Transverse colon (tissue), 4 donors: Measurements from ENCODE around the gene STAB2. TPM values are rescaled to one million over a fixed set of nuclear protein-coding genes. Genes with fewer than 3 reads are reported as not detected.

Source experiments
- DNase-seq: peaks from one replicate; pipeline ENCODE4 v3.0.0-alpha.2; 2019
- H3K27ac ChIP-seq, 4 donors: fragments of 200-600 bp; sonication (generic); 2 replicates each; pipeline ENCODE4 v1.5.1; 2016 to 2018; ENCODE audit warnings: inconsistent platforms in 4 of 4
- H3K27me3 ChIP-seq: fragments of 200-600 bp; sonication (generic); 2 replicates; pipeline ENCODE4 v1.5.1; 2017; ENCODE audit warnings: inconsistent platforms
- H3K36me3 ChIP-seq, 4 donors: fragments of 200-600 bp; sonication (generic); 2 replicates each; pipeline ENCODE4 v1.5.1; 2017 to 2019; ENCODE audit warnings: inconsistent platforms in 4 of 4
- H3K4me1 ChIP-seq, 4 donors: fragments of 200-600 bp; sonication (generic); 2 replicates each; pipeline ENCODE4 v1.5.1; 2017 to 2020; ENCODE audit warnings: inconsistent platforms in 4 of 4
- H3K4me3 ChIP-seq, 4 donors: fragments of 200-600 bp; sonication (generic); 1 replicate in 1 of 4; 2 replicates in 3 of 4; pipeline versions ENCODE4 v1.5.1 to v1.6.1; 2017 to 2019; ENCODE audit warnings: inconsistent platforms in 4 of 4
- H3K9me3 ChIP-seq, 2 donors: fragments of 200-600 bp; sonication (generic); 2 replicates each; pipeline ENCODE4 v1.5.1; 2017 to 2019; ENCODE audit warnings: inconsistent platforms in 2 of 2
- EP300 ChIP-seq: sonication (generic); formaldehyde crosslinking; IDR thresholded peaks from one replicate; pipeline ENCODE4 v1.6.1; 2017; ENCODE audit warnings: antibody characterized with exemption, low read depth
- POLR2A ChIP-seq: fragments of 450-650 bp; IDR thresholded peaks from one replicate; pipeline ENCODE4 v1.6.1; 2016; ENCODE audit warnings: antibody characterized with exemption, mild to moderate bottlenecking, moderate library complexity
- POLR2AphosphoS5 ChIP-seq, 3 donors: sonication (generic); formaldehyde crosslinking; IDR thresholded peaks; one replicate each; pipeline ENCODE4 v1.6.1; 2016; ENCODE audit warnings: antibody characterized with exemption in 3 of 3
- WGBS, 2 donors: methylation state at CpG; one replicate each; pipeline ENCODE4 v1.1.5; 2018; ENCODE audit warnings: low coverage in 1 of 2; 5-methylcytosine and 5-hydroxymethylcytosine counted together
- in situ Hi-C, 4 donors: fragments of 200-750 bp; cut with MboI; loops; one replicate each; pipeline versions ENCODE4 v1.15.0 to v1.15.1; 2017; ENCODE audit warnings: low sequenced_read_pairs in 3 of 4, low pct_ligation_motif_present in 1 of 4, low pct_unique_long_range_greater_than_20kb in 1 of 4
- intact Hi-C: fragments of 100-400 bp; cut with DNase I; formaldehyde crosslinking; loops from one replicate; pipeline ENCODE4 v1.15.1; 2023; ENCODE audit warnings: low total_unique reads
- total RNA-seq, 4 donors: library from RNA; depleted of rRNA; stranded (reverse); fragments of >200 nt; gene quantifications; one replicate each; pipeline ENCODE4 v1.1.0, GENCODE V29; 2016
- TF ChIP-seq, protein P1 (sequence below), 5 experiments: fragments of 200-600 bp in 3 of 5; fragments of 450-650 bp in 2 of 5; sonication (generic) in 3 of 5; IDR thresholded peaks; 1 replicate in 2 of 5; 2 replicates in 3 of 5; pipeline ENCODE4 v1.5.1; 2016 to 2017; ENCODE audit warnings: antibody characterized with exemption in 5 of 5, inconsistent platforms in 3 of 5, mild to moderate bottlenecking in 2 of 5, moderate library complexity in 1 of 5

Gene STAB2
- total RNA-seq, 4 donors from 2014 or later = 0.48 to 1.9 (median 1.1) TPM; not detected in 1

DNA sequence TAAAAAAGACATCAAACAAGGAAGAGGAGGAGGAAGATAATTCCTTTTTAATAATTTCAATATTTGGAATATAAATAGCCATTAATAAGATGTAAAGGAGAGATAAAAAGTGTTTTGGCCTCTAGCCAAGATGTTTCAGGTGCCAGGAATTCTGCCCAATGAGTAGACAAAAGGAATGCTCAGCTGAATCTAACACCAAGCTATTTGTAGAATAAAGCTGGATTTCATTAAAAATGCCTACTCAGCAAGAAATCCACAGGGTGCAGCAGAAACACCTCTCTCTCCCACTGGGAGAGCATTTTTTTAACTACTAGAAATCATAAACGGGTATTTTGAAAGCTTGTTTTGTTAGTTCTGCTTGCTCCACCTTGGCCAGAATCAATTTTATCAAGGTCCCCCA lies 4.1 kb upstream of the STAB2 start:
- intact Hi-C loops (no loop called here), in situ Hi-C loops (no loop called here)
- Histone ChIP-seq H3K27me3 (peaks cover 3% of the 10 kb centered on the region), H3K27ac (no peak overlapping the region), H3K9me3 (no peaks in the 10 kb centered on the region), H3K4me3 (no peak overlapping the region), H3K4me1 (no peaks in the 10 kb centered on the region), H3K36me3 (no peaks in the 10 kb centered on the region)
- no peak for TF ChIP-seq EP300
- no peak for TF ChIP-seq POLR2AphosphoS5 (IDR thresholded peaks at IDR 0.05)
- no peak for TF ChIP-seq POLR2A
- TF ChIP-seq, protein P1, sequence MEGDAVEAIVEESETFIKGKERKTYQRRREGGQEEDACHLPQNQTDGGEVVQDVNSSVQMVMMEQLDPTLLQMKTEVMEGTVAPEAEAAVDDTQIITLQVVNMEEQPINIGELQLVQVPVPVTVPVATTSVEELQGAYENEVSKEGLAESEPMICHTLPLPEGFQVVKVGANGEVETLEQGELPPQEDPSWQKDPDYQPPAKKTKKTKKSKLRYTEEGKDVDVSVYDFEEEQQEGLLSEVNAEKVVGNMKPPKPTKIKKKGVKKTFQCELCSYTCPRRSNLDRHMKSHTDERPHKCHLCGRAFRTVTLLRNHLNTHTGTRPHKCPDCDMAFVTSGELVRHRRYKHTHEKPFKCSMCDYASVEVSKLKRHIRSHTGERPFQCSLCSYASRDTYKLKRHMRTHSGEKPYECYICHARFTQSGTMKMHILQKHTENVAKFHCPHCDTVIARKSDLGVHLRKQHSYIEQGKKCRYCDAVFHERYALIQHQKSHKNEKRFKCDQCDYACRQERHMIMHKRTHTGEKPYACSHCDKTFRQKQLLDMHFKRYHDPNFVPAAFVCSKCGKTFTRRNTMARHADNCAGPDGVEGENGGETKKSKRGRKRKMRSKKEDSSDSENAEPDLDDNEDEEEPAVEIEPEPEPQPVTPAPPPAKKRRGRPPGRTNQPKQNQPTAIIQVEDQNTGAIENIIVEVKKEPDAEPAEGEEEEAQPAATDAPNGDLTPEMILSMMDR (IDR thresholded peaks at IDR 0.05) = no peak
- 44 to 50% methylated on average over 1 of the region's 1 CpG for WGBS, 2 donors
- DNase-seq = no peak

DNA sequence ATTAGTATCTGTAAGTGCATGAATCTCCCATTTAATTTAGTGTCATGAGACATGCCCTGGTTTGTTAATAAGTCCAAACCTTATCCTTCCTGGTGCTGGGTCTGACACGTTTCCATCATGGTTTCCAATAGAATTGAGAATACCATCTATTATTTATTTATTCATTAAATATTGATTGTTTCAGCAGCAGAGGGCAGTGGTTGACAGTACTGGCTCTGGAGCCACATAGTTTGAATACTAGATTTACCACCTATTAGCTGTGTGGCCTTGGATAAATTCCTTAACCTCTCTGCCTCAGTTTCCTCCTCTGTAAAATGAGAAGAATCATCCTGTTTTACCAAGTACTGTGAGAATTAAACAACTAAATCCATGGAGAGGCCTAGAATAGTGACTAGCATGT lies 941 bp upstream of the STAB2 start:
- H3K9me3 ChIP-seq = no peaks in the 10 kb centered on the region
- no peak overlapping the region for H3K4me3 ChIP-seq
- in situ Hi-C loops = no loop called here
- no peaks in the 10 kb centered on the region for H3K36me3 ChIP-seq
- no peaks in the 10 kb centered on the region for H3K27me3 ChIP-seq
- intact Hi-C loops = no loop called here
- H3K4me1 ChIP-seq = no peaks in the 10 kb centered on the region
- WGBS, 2 donors = 52 to 60% methylated on average over 1 of the region's 1 CpG
- no peak overlapping the region for H3K27ac ChIP-seq
- TF ChIP-seq POLR2AphosphoS5 (IDR thresholded peaks at IDR 0.05) = no peak
- TF ChIP-seq, protein P1 (IDR thresholded peaks at IDR 0.05) = no peak
- no peak for TF ChIP-seq POLR2A
- TF ChIP-seq EP300 = no peak
- DNase-seq = no peak

DNA sequence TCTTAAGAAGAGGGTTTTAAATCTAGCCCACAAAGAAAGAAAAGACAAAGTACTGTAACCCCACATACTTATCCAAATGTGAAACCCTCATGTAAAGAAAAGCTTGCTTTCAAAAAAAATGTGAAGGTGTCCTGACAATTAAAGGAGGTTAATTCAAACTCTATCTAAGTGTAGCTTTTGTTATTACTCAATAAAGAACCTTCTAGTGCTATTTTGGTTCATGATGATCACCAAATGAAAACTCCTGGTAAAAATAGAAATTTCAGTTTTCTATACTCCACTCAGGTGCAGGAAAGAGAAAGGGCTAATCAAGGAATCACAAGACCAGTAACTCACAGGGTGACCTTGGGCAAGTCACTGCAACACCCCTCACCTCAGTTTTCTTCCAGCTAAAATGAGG lies 1.6 kb downstream of the STAB2 start:
- no peak for DNase-seq
- TF ChIP-seq, protein P1 (IDR thresholded peaks at IDR 0.05) = no peak
- TF ChIP-seq EP300 = no peak
- in situ Hi-C loops (no loop called here), intact Hi-C loops (no loop called here)
- H3K4me1 ChIP-seq = no peaks in the 10 kb centered on the region
- H3K9me3 ChIP-seq = no peaks in the 10 kb centered on the region
- H3K27ac ChIP-seq = no peak overlapping the region
- no peak overlapping the region for H3K4me3 ChIP-seq
- no peaks in the 10 kb centered on the region for H3K36me3 ChIP-seq
- H3K27me3 ChIP-seq = no peaks in the 10 kb centered on the region

DNA sequence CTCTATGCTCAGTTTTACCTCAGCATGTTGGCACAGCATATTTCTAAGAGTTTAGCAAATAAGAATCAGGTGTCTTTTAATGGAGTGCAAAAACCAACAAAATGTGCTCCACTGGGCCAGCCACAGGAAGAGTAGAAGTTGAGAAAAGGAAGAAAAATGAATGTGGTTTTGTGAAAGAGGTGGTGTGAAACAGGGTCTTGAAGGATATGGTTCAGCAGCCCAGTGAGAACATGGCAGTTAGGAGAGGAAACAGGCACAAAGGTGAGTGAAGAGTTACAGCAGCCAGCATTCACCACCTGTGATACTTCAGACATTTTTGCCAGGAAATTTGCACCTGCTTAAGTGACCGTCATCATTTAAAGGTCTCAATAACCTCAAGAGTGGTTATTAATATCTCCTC lies 2.4 kb downstream of the STAB2 start:
- in situ Hi-C loops = no loop called here
- Histone ChIP-seq H3K36me3 (no peaks in the 10 kb centered on the region), H3K4me1 (no peaks in the 10 kb centered on the region), H3K9me3 (no peaks in the 10 kb centered on the region), H3K4me3 (no peak overlapping the region), H3K27me3 (no peaks in the 10 kb centered on the region), H3K27ac (no peak overlapping the region)
- intact Hi-C loops = no loop called here
- TF ChIP-seq POLR2A (no peak), POLR2AphosphoS5 (IDR thresholded peaks at IDR 0.05) (no peak), EP300 (no peak)
- TF ChIP-seq, protein P1 (IDR thresholded peaks at IDR 0.05) = no peak
- WGBS, 2 donors = 50% methylated on average over 1 of the region's 1 CpG; no CpG with 5 or more reads in 1 of the 2 donors
- DNase-seq = no peak
